HEK293 (cell line): ENCODE results near the gene OSCP1.

Source experiments
- CTCF ChIA-PET: fragments of 350-600 bp; formaldehyde crosslinking; extraction: SDS; loops from one replicate; lab custom pipeline; 2021; ENCODE audit warnings: antibody characterized with exemption; lab: Yijun Ruan, JAX
- POLR2A ChIA-PET: fragments of 300-600 bp; formaldehyde crosslinking; extraction: SDS; loops from one replicate; lab custom pipeline; 2020; ENCODE audit warnings: antibody characterized with exemption, inconsistent platforms; lab: Yijun Ruan, JAX
- H3K27ac ChIP-seq: fragments of 200-500 bp; sonication (Bioruptor generic); 2 replicates; pipeline ENCODE4 v1.5.1; 2014; ENCODE audit warnings: low read depth, low read length, control low read depth, inconsistent platforms; ENCODE audit errors: extremely low read depth
- H3K36me3 ChIP-seq, 2 experiments: fragments of 200-500 bp in 1 of 2; sonication (Bioruptor generic) in 1 of 2; 1 replicate in 1 of 2; 2 replicates in 1 of 2; pipeline ENCODE4 v1.5.1; 2014 to 2017; ENCODE audit warnings: inconsistent platforms in 2 of 2, low read length in 2 of 2; ENCODE audit not compliant: control insufficient read depth in 2 of 2, insufficient read depth in 1 of 2
- H3K4me1 ChIP-seq: fragments of 200-500 bp; sonication (Bioruptor generic); 2 replicates; pipeline ENCODE4 v1.5.1; 2014; ENCODE audit warnings: mild to moderate bottlenecking, low read length, inconsistent platforms; ENCODE audit not compliant: control insufficient read depth, insufficient read depth
- H3K4me3 ChIP-seq: 2 replicates; pipeline ENCODE4 v1.5.1; 2011; ENCODE audit warnings: low read depth, mild to moderate bottlenecking, control low read depth, low read length, moderate library complexity
- H3K9me3 ChIP-seq: fragments of 200-500 bp; sonication (Bioruptor generic); 2 replicates; pipeline ENCODE4 v1.5.1; 2014; ENCODE audit warnings: low read depth, low read length, inconsistent platforms; ENCODE audit not compliant: control insufficient read depth, insufficient read depth
- AEBP2 ChIP-seq: fragments of 450-650 bp; formaldehyde crosslinking; IDR thresholded peaks from 2 replicates; pipeline ENCODE4 v1.5.1; 2016; ENCODE audit warnings: missing biosample characterization, missing genetic modification characterization, borderline replicate concordance
- BCL6B ChIP-seq: fragments of 450-650 bp; formaldehyde crosslinking; IDR thresholded peaks from 2 replicates; pipeline ENCODE4 v1.5.1; 2017; ENCODE audit warnings: missing biosample characterization, missing genetic modification characterization
- ELK4 ChIP-seq: IDR thresholded peaks from 2 replicates; pipeline ENCODE4 v1.6.1; 2011; ENCODE audit warnings: mild to moderate bottlenecking, low read depth, low read length, borderline replicate concordance
- GLI4 ChIP-seq: fragments of 450-650 bp; formaldehyde crosslinking; IDR thresholded peaks from 2 replicates; pipeline ENCODE4 v1.5.1; 2016; ENCODE audit warnings: missing biosample characterization, missing genetic modification characterization
- OSR2 ChIP-seq: fragments of 450-650 bp; formaldehyde crosslinking; IDR thresholded peaks from 2 replicates; pipeline ENCODE4 v1.5.1; 2016; ENCODE audit warnings: missing biosample characterization, missing genetic modification characterization
- SCRT2 ChIP-seq: fragments of 450-650 bp; formaldehyde crosslinking; IDR thresholded peaks from 2 replicates; pipeline ENCODE4 v1.5.1; 2016; ENCODE audit warnings: missing biosample characterization, missing genetic modification characterization
- SP7 ChIP-seq: fragments of 450-650 bp; formaldehyde crosslinking; IDR thresholded peaks from 2 replicates; pipeline ENCODE4 v1.5.1; 2016; ENCODE audit warnings: missing biosample characterization, missing genetic modification characterization
- ZBTB44 ChIP-seq: fragments of 450-650 bp; IDR thresholded peaks from 2 replicates; pipeline ENCODE4 v1.5.1; 2018; ENCODE audit warnings: missing biosample characterization, mild to moderate bottlenecking, missing genetic modification characterization
- ZBTB49 ChIP-seq: fragments of 450-650 bp; formaldehyde crosslinking; IDR thresholded peaks from 2 replicates; pipeline ENCODE4 v1.5.1; 2016; ENCODE audit warnings: missing biosample characterization, missing genetic modification characterization, low read depth
- ZBTB6 ChIP-seq: fragments of 450-650 bp; formaldehyde crosslinking; IDR thresholded peaks from 2 replicates; pipeline ENCODE4 v1.5.1; 2017; ENCODE audit warnings: missing biosample characterization, missing genetic modification characterization
- ZNF10 ChIP-seq: fragments of 450-650 bp; formaldehyde crosslinking; IDR thresholded peaks from 2 replicates; pipeline ENCODE4 v1.5.1; 2017; ENCODE audit warnings: missing biosample characterization, missing genetic modification characterization
- ZNF184 ChIP-seq: fragments of 450-650 bp; IDR thresholded peaks from 2 replicates; pipeline ENCODE4 v1.5.1; 2018; ENCODE audit warnings: missing biosample characterization, mild to moderate bottlenecking, missing genetic modification characterization
- ZNF23 ChIP-seq: fragments of 450-650 bp; formaldehyde crosslinking; IDR thresholded peaks from 2 replicates; pipeline ENCODE4 v1.5.1; 2016; ENCODE audit warnings: missing biosample characterization, missing genetic modification characterization, borderline replicate concordance
- ZNF24 ChIP-seq: fragments of 450-650 bp; formaldehyde crosslinking; IDR thresholded peaks from 2 replicates; pipeline ENCODE4 v1.5.1; 2016; ENCODE audit warnings: missing biosample characterization, missing genetic modification characterization
- ZNF266 ChIP-seq: fragments of 450-650 bp; formaldehyde crosslinking; IDR thresholded peaks from 2 replicates; pipeline ENCODE4 v1.5.1; 2016; ENCODE audit warnings: missing biosample characterization, missing genetic modification characterization, low read depth
- ZNF280D ChIP-seq: fragments of 450-650 bp; formaldehyde crosslinking; IDR thresholded peaks from 2 replicates; pipeline ENCODE4 v1.5.1; 2016; ENCODE audit warnings: missing biosample characterization, missing genetic modification characterization
- ZNF350 ChIP-seq: fragments of 450-650 bp; formaldehyde crosslinking; IDR thresholded peaks from 2 replicates; pipeline ENCODE4 v1.5.0; 2017; ENCODE audit warnings: missing biosample characterization, mild to moderate bottlenecking, missing genetic modification characterization
- ZNF624 ChIP-seq: fragments of 450-650 bp; formaldehyde crosslinking; IDR thresholded peaks from 2 replicates; pipeline ENCODE4 v1.5.1; 2017; ENCODE audit warnings: missing biosample characterization, missing genetic modification characterization
- ZNF629 ChIP-seq: fragments of 450-650 bp; formaldehyde crosslinking; IDR thresholded peaks from 2 replicates; pipeline ENCODE4 v1.5.1; 2017; ENCODE audit warnings: missing biosample characterization, missing genetic modification characterization
- ZNF660 ChIP-seq: fragments of 450-650 bp; IDR thresholded peaks from 2 replicates; pipeline ENCODE4 v1.5.1; 2018; ENCODE audit warnings: missing biosample characterization, mild to moderate bottlenecking, missing genetic modification characterization
- ZNF664 ChIP-seq: fragments of 450-650 bp; formaldehyde crosslinking; IDR thresholded peaks from 2 replicates; pipeline ENCODE4 v1.5.1; 2016; ENCODE audit warnings: missing biosample characterization, missing genetic modification characterization
- ZNF776 ChIP-seq: fragments of 450-650 bp; formaldehyde crosslinking; IDR thresholded peaks from 2 replicates; pipeline ENCODE4 v1.5.0; 2017; ENCODE audit warnings: missing biosample characterization, missing genetic modification characterization, borderline replicate concordance

OSCP1 gene

GRCh38 chr1:36464605-36465393 lies 14.5 kb upstream of the OSCP1 start:
- CTCF ChIA-PET: no interaction called here
- Histone ChIP-seq H3K27ac (peak overlapping the region; percentile 56), H3K4me1 (no peaks in the 10 kb centered on the region), H3K4me3 (peak overlapping the region; percentile 93), H3K9me3 (no peaks in the 10 kb centered on the region), H3K36me3 (peaks cover 6 to 28% of the 10 kb centered on the region in 2 experiments)
- POLR2A ChIA-PET: interaction anchor here (0.5 to 2.3 kb wide), 10 partner anchors 10 to 315 kb away, joined by 3 to 54 read pairs (median 4); partner anchors contain the start of genes LSM10, OSCP1, STK40 and TRAPPC3
- 0 out of 2 replicates have a peak, but pooled peaks have one; percentile 3 for TF ChIP-seq ZNF280D (tag by site-specific recombination)
- no peak for TF ChIP-seq SCRT2
- no peak for TF ChIP-seq ZBTB49 (tag by site-specific recombination)
- TF ChIP-seq BCL6B (tag by site-specific recombination): no peak
- no peak for TF ChIP-seq ZNF266 (tag by site-specific recombination)
- TF ChIP-seq ZNF629 (tag by site-specific recombination): 0 out of 2 replicates have a peak, but pooled peaks have one; percentile 59
- no peak for TF ChIP-seq AEBP2 (tag by site-specific recombination)
- peak; percentile 55; the same call in 1 of the 2 replicates for TF ChIP-seq OSR2
- TF ChIP-seq ZNF24 (tag by site-specific recombination): 0 out of 2 replicates have a peak, but pooled peaks have one; percentile 11
- TF ChIP-seq ZNF23: no peak
- no peak for TF ChIP-seq ZNF624 (tag by site-specific recombination)
- TF ChIP-seq ZNF776 (tag by site-specific recombination): no peak
- TF ChIP-seq SP7 (tag by site-specific recombination): peak; percentile 75
- no peak for TF ChIP-seq ZNF184 (tag by site-specific recombination)
- no peak for TF ChIP-seq ELK4
- peak; percentile 16; the same call in 1 of the 2 replicates for TF ChIP-seq ZNF10 (tag by site-specific recombination)
- peak; percentile 100 for TF ChIP-seq ZNF664 (tag by site-specific recombination)
- peak; percentile 28; the same call in 1 of the 2 replicates for TF ChIP-seq ZBTB44 (tag by site-specific recombination)
- no peak; the same call in 1 of the 2 replicates for TF ChIP-seq ZNF660 (tag by site-specific recombination)
- no peak for TF ChIP-seq ZNF350 (tag by site-specific recombination)
- no peak for TF ChIP-seq ZBTB6 (tag by site-specific recombination)
- TF ChIP-seq GLI4: no peak
